ENCODE data around the gene CTNNBL1. TPM values are rescaled to one million over a fixed set of nuclear protein-coding genes. Genes with fewer than 3 reads are reported as not detected.

Gene CTNNBL1
- total RNA-seq, 1 experiment from 2014 or later, result 64.4 TPM

GRCh38 chr20:37919389-37920040, 225.7 kb downstream of the CTNNBL1 start (continued):
- TF ChIP-seq PRDM15 (CRISPR knock-in tag; IDR thresholded peaks at IDR 0.05) (no peak), ATF3 (CRISPR knock-in tag; conservative IDR thresholded peaks at IDR 0.05) (no peak), NR1H2 (CRISPR knock-in tag; IDR thresholded peaks at IDR 0.05) (no peak), E2F5 (CRISPR knock-in tag; IDR thresholded peaks at IDR 0.05) (no peak), PREB (CRISPR knock-in tag; IDR thresholded peaks at IDR 0.05; ENCODE audit: borderline replicate concordance) (no peak), MXD4 (CRISPR knock-in tag; IDR thresholded peaks at IDR 0.05; ENCODE audit: borderline replicate concordance) (no peak), TP53 (CRISPR knock-in tag; IDR thresholded peaks at IDR 0.05) (no peak), TEAD4 (CRISPR knock-in tag; IDR thresholded peaks at IDR 0.05) (no peak), MYBL2 (CRISPR knock-in tag; IDR thresholded peaks at IDR 0.05) (no peak), ZNF138 (CRISPR knock-in tag; conservative IDR thresholded peaks at IDR 0.05) (no peak), ZBTB21 (CRISPR knock-in tag; IDR thresholded peaks at IDR 0.05; ENCODE audit: borderline replicate concordance) (no peak)
- TF ChIP-seq, protein P1, sequence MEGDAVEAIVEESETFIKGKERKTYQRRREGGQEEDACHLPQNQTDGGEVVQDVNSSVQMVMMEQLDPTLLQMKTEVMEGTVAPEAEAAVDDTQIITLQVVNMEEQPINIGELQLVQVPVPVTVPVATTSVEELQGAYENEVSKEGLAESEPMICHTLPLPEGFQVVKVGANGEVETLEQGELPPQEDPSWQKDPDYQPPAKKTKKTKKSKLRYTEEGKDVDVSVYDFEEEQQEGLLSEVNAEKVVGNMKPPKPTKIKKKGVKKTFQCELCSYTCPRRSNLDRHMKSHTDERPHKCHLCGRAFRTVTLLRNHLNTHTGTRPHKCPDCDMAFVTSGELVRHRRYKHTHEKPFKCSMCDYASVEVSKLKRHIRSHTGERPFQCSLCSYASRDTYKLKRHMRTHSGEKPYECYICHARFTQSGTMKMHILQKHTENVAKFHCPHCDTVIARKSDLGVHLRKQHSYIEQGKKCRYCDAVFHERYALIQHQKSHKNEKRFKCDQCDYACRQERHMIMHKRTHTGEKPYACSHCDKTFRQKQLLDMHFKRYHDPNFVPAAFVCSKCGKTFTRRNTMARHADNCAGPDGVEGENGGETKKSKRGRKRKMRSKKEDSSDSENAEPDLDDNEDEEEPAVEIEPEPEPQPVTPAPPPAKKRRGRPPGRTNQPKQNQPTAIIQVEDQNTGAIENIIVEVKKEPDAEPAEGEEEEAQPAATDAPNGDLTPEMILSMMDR (IDR thresholded peaks at IDR 0.05), result no peak
- TF ChIP-seq, protein P2, sequence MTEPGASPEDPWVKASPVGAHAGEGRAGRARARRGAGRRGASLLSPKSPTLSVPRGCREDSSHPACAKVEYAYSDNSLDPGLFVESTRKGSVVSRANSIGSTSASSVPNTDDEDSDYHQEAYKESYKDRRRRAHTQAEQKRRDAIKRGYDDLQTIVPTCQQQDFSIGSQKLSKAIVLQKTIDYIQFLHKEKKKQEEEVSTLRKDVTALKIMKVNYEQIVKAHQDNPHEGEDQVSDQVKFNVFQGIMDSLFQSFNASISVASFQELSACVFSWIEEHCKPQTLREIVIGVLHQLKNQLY (CRISPR knock-in tag; IDR thresholded peaks at IDR 0.05), result no peak
- TF ChIP-seq, protein P3, sequence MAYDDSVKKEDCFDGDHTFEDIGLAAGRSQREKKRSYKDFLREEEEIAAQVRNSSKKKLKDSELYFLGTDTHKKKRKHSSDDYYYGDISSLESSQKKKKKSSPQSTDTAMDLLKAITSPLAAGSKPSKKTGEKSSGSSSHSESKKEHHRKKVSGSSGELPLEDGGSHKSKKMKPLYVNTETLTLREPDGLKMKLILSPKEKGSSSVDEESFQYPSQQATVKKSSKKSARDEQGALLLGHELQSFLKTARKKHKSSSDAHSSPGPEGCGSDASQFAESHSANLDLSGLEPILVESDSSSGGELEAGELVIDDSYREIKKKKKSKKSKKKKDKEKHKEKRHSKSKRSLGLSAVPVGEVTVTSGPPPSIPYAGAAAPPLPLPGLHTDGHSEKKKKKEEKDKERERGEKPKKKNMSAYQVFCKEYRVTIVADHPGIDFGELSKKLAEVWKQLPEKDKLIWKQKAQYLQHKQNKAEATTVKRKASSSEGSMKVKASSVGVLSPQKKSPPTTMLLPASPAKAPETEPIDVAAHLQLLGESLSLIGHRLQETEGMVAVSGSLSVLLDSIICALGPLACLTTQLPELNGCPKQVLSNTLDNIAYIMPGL (CRISPR knock-in tag; IDR thresholded peaks at IDR 0.05), result no peak
- TF ChIP-seq, protein P4, sequence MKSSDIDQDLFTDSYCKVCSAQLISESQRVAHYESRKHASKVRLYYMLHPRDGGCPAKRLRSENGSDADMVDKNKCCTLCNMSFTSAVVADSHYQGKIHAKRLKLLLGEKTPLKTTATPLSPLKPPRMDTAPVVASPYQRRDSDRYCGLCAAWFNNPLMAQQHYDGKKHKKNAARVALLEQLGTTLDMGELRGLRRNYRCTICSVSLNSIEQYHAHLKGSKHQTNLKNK (CRISPR knock-in tag; IDR thresholded peaks at IDR 0.05), result no peak
- TF ChIP-seq, protein P5, sequence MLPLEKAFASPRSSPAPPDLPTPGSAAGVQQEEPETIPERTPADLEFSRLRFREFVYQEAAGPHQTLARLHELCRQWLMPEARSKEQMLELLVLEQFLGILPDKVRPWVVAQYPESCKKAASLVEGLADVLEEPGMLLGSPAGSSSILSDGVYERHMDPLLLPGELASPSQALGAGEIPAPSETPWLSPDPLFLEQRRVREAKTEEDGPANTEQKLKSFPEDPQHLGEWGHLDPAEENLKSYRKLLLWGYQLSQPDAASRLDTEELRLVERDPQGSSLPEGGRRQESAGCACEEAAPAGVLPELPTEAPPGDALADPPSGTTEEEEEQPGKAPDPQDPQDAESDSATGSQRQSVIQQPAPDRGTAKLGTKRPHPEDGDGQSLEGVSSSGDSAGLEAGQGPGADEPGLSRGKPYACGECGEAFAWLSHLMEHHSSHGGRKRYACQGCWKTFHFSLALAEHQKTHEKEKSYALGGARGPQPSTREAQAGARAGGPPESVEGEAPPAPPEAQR (CRISPR knock-in tag; IDR thresholded peaks at IDR 0.05), result no peak
